Adipocyte (in vitro differentiated cells): Measurements from ENCODE around the gene SCCPDH.

ENCODE experiments used
- DNase-seq: peaks from one replicate; pipeline ENCODE4 v3.0.0-alpha.2; 2015; ENCODE audit warnings: low read depth
- H3K27me3 ChIP-seq: replicated peaks from 2 replicates; pipeline ENCODE4 v1.7.0; 2013; ENCODE audit warnings: mild to moderate bottlenecking, low read length, moderate library complexity; ENCODE audit not compliant: control insufficient read depth, insufficient read depth
- H3K36me3 ChIP-seq: 2 replicates; pipeline ENCODE4 v1.7.0; 2013; ENCODE audit warnings: low read length, mild to moderate bottlenecking, moderate library complexity; ENCODE audit not compliant: control insufficient read depth, insufficient read depth, severe bottlenecking
- H3K4me1 ChIP-seq: 2 replicates; pipeline ENCODE4 v1.7.0; 2013; ENCODE audit warnings: mild to moderate bottlenecking, low read length, moderate library complexity; ENCODE audit not compliant: control insufficient read depth, insufficient read depth
- H3K4me3 ChIP-seq: 2 replicates; pipeline ENCODE4 v1.7.0; 2013; ENCODE audit warnings: mild to moderate bottlenecking, low read length, moderate library complexity
- H3K9ac ChIP-seq: 2 replicates; pipeline ENCODE4 v1.7.0; 2013; ENCODE audit warnings: mild to moderate bottlenecking, low read length, moderate library complexity
- H3K9me3 ChIP-seq: 2 replicates; pipeline ENCODE4 v1.7.0; 2013; ENCODE audit warnings: mild to moderate bottlenecking, low read length, moderate library complexity; ENCODE audit not compliant: control insufficient read depth

SCCPDH gene

DNA sequence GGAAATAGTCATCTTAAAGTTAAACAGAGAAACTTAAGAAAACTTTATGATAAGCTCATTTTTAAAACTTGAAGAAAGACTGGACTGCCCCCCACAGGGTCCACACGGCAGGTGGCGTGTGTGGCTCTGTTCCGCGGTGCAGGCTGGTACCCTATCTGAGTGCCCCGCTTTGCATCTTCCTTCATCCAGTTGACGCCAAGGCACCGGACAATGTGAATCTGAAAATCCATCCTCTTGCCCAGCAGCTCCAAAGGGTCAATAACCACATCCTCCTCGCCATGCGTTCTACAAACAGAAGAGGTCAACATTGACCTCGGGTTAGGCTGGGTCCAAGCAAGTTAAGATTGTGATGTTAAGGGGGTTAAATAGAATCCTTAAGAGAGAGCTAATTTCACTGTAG, 54.5 kb downstream of the SCCPDH start:
- DNase-seq, result no peak
- H3K27me3 ChIP-seq, result no peaks in the 10 kb centered on the region
- peaks cover 11% of the 10 kb centered on the region for H3K4me1 ChIP-seq
- H3K9me3 ChIP-seq, result no peaks in the 10 kb centered on the region
- no peak overlapping the region for H3K4me3 ChIP-seq
- H3K36me3 ChIP-seq, result peaks cover 61% of the 10 kb centered on the region
- H3K9ac ChIP-seq, result no peak overlapping the region

DNA sequence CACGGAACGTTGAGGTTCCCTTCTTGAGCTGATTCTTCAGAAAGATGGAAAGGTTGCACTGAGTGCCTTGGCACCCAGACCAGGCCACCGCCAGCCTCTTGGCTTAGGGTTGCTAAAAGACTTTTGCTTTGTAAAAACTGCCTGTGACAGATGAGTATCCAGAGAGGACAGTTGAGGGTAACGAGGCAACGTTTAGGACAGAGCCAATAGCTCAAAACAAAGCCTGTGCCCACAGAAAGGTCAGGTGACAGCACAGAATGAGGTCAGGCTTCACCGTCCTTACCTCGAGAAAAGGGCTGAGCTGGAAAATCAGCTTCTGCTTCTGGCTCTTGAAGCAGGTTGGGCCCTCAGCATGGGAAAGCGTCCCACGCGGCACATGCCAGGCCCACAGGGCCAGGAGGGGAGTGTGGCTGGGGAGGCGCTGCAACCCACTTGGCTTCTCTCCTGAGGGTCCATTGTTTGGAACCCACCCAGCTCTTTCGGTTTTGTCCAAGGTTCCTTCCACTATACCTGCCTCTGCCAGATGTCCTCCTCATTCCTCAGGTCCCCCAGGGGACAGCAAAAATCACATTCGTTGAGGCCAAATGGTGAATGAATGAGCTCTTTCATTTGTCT, 55.5 kb downstream of the SCCPDH start:
- Histone ChIP-seq H3K4me3 (no peak overlapping the region), H3K27me3 (no peaks in the 10 kb centered on the region), H3K9me3 (no peaks in the 10 kb centered on the region), H3K9ac (no peak overlapping the region), H3K36me3 (peaks cover 58% of the 10 kb centered on the region), H3K4me1 (peaks cover 15% of the 10 kb centered on the region)
- no peak for DNase-seq

DNA sequence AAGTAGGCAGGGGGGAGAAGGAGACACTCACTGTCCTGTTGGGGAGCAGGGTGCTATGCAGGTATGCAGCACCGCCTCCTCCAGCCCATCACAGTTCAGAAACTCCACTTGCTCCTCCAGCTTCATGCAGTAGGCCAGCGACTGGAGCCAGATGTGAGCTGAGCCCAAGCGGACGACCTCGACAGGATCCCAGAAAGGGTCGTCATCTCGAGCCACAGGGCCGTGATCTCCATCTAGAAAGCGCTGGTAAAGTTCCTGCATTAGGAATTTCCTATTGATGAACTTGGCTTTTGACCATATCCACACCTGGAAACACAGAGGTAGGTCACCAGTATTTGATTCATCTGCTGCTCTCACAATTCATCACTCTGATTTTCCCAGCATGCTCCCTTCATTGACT, 56.1 kb downstream of the SCCPDH start:
- peaks cover 54% of the 10 kb centered on the region for H3K36me3 ChIP-seq
- DNase-seq, result no peak
- peaks cover 21% of the 10 kb centered on the region for H3K4me1 ChIP-seq
- H3K9me3 ChIP-seq, result no peaks in the 10 kb centered on the region
- H3K27me3 ChIP-seq, result no peaks in the 10 kb centered on the region
- no peak overlapping the region for H3K9ac ChIP-seq
- no peak overlapping the region for H3K4me3 ChIP-seq

DNA sequence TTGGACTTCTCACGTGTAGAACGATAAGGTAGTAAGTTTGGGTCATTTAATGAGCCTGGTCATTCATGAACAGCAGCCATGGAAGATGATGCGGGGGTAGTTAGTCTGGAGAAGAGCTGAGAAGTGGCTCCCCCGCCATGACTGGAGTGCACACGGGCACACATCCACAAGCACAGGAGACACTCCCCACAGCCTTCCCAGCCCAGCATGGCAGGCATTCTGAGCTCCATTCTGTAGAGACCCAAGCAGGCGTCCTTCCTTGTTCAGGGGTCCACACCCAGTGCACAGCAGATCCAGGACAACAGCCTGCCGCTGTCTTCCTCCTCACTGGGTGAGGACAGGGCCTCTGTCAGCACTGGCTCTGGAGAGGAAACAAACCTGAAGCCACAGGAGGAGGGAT, 57.0 kb downstream of the SCCPDH start:
- DNase-seq, result no peak
- Histone ChIP-seq H3K4me3 (no peak overlapping the region), H3K36me3 (peaks cover 44% of the 10 kb centered on the region), H3K9ac (no peak overlapping the region), H3K27me3 (no peaks in the 10 kb centered on the region), H3K4me1 (peaks cover 22% of the 10 kb centered on the region), H3K9me3 (no peaks in the 10 kb centered on the region)

DNA sequence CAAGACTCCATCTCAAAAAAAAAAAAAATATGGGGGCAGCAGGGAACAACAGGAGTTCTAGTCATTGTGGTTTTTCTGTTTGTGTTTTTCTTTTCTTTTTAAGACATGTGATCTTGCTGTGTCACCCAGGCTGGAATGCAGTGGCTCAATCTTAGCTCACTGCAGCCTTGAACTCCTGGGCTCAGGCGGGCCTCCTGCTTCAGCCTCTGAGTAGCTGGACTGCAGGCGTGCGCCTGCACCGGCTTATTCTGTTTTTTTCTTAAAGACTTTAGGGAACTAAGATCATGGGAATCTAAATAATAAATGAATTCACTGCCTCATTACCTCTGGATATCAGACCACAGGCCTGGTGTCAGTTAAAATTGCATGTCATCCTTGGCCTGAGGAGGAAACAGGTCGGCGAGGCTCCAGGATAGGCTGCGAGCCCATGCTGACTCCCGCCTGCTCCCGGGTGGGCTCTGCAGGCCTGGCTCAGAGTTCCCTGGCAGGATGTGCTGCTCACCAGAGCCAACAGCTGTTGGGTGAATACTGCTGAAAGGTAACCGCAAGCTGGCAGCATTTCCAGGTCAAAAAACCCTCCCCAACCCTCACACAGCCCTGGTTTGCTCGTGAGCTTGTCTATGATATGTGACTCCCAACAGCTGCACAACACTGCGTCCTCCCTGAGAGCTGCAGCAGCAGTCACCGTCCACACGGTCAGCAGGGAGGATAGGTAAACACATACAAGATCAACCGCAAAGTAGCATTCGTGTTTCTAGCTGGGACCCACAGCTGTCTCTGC, 58.1 kb downstream of the SCCPDH start:
- no peak overlapping the region for H3K4me3 ChIP-seq
- DNase-seq, result peak; percentile 67
- H3K4me1 ChIP-seq, result peaks cover 22% of the 10 kb centered on the region
- no peaks in the 10 kb centered on the region for H3K9me3 ChIP-seq
- no peaks in the 10 kb centered on the region for H3K27me3 ChIP-seq
- H3K36me3 ChIP-seq, result peaks cover 34% of the 10 kb centered on the region
- peak overlapping the region; percentile 22 for H3K9ac ChIP-seq

DNA sequence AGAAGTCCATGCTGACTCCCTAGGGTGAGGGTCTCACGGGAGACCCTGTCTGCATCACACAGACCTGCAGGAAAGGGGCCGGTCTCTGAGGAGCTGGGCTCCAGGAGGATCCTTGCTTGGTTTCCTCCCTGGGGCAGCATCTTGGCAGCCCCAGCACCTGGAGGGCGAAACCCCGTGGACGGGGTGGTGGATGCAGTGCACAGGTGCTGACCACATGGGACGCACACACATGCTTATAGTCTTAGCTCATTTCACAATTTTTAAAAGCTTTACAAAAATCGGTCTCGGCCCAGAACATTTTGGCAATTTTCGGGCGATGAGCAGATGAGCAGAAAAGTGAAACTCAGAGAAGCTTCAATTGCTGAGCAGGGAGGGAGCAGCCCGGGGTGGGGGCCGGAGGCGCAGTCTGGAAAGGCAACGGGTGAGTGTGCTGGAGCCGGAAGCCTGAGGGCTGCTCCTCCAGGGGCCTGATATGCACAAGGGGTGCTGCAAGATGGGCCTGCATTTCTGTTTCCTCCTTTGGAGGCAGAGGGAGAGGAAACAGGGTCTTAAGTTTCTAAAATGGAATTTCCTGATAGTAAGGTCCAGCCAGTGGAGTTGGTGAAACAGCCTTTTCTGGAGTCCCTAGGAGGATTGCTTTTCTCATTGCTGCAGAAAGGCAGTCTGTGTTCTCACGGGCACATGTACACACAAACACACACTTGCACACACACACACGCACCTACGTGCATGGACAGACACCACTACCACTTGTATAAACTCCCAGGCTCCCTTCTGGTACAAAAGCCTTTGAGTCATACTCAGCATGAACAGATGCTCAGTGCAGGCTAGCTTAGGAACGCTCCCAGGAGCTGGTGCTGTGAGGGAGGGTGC, 60.6 kb downstream of the SCCPDH start:
- peaks cover 27% of the 10 kb centered on the region for H3K4me1 ChIP-seq
- H3K4me3 ChIP-seq, result peak overlapping the region; percentile 70
- no peaks in the 10 kb centered on the region for H3K9me3 ChIP-seq
- H3K27me3 ChIP-seq, result peaks cover 2% of the 10 kb centered on the region
- peak overlapping the region; percentile 46 for H3K9ac ChIP-seq
- DNase-seq, result peak; percentile 51
- H3K36me3 ChIP-seq, result peaks cover 15% of the 10 kb centered on the region

DNA sequence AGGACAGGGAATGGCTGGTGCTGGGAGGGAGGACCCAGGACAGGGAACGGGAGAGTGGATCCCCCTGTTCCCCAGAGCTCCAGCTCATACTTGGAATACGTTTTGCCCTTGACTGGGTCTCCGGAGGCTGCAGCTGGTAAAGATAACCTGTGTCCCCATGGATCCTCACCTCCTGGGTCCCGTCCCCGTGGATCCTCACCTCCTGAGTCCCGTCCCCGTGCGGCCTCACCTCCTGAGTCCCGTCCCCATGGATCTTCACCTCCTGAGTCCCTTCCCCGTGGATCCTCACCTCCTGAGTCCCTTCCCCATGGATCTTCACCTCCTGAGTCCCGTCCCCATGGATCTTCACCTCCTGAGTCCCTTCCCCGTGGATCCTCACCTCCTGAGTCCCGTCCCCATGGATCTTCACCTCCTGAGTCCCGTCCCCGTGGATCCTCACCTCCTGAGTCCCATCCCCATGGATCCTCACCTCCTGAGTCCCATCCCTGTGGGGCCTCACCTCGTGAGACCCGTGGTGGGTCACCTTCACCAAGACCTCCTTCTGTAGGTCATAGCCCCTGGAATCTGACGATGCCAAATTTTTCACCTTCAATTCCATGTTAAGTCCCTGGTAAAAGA, 61.4 kb downstream of the SCCPDH start:
- no peak for DNase-seq
- peaks cover 5% of the 10 kb centered on the region for H3K27me3 ChIP-seq
- H3K4me3 ChIP-seq, result peak overlapping the region; percentile 70
- no peak overlapping the region for H3K9ac ChIP-seq
- H3K36me3 ChIP-seq, result peaks cover 8% of the 10 kb centered on the region
- no peaks in the 10 kb centered on the region for H3K9me3 ChIP-seq
- H3K4me1 ChIP-seq, result peaks cover 27% of the 10 kb centered on the region

DNA sequence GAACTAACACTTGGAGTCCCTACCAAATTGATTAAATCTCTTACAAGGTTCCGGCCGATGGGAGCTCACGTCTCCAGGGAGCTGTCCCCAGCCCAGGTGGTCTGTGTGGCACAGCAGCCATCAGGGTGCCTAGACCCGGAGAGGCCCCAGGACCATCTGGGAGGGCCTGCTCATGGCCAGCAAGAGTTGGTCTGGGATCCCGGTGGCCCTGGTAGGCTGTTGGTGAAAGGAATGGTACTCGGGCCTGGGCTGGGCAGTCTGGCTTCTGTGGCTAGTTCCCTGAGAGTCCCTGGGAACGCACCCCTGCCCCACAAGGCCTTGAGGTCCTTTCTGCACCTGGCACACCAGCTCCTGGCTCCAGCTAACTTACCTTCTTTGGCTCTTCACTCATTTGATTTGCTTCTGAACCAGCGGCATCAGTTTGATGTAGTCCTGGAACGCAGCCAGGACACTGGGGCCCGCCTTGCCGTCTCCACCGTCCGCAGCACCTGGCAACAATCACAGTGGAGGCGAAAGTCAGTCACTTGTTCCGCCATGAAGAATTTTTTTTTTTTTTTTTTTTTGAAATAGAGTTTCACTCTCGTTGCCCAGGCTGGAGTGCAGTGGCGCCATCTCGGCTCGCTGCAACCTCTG, 62.5 kb downstream of the SCCPDH start:
- Histone ChIP-seq H3K9ac (no peak overlapping the region), H3K36me3 (no peaks in the 10 kb centered on the region), H3K27me3 (peaks cover 7% of the 10 kb centered on the region), H3K4me1 (peaks cover 25% of the 10 kb centered on the region), H3K4me3 (no peak overlapping the region), H3K9me3 (no peaks in the 10 kb centered on the region)
- no peak for DNase-seq

DNA sequence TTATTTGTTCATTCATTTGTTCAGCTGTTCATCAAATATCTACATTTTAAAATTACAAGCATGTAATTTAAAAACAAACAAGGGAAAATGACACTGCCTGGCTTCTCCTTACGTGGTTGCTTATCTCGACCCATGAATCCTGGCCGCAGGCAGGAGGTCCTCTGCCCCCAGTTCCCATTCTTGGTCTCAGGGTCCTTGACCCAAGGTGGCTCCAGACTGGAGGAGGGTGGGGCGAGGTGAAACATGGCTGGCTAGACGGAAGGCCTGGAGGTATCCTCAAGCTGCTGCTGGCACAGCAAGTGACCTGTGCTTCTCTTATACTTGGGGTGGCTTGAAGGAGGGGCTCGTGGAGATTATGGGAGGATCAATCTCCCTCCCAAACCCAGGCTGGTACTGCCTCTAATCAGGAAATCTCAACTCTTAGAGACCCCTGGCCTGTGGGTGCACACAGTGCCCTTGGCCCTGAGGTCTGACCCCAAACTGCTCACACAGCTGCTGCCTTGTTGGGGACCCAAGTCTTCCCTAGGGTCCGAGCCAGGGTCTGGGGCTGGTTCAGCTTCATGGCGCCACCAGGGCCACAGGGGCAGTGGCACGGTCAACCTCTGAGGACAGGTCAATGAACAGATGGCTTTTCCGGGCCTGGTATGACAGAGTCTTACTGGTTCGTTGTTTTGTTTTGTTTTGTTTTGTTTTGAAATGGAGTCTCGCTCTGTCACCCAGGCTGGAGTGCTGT, 63.7 kb downstream of the SCCPDH start:
- DNase-seq, result no peak

DNA sequence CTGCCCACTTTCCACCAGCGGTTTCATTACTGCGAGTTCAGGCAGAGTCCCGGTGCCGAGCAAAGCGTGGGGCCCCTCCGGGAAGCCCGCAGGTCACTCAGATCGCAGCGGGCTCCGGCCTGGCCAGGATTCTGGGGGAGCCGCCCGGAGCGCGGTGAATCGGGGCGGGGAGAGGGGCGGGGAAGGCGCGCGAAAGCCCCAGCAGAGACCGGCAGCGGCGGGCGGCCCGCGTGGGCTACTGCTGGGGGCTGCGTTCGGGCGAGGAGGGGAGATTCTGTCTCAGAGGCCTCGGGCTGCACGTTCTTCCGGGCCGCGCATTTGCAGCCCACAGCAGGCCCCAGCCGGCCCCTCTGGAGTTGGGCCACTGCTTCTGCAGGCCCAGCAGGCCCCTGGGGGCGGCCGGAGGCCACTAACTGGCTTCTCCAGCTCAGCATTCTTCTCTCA, 64.7 kb downstream of the SCCPDH start:
- H3K4me1 ChIP-seq, result peaks cover 16% of the 10 kb centered on the region
- no peak for DNase-seq
- H3K27me3 ChIP-seq, result peaks cover 13% of the 10 kb centered on the region
- H3K9me3 ChIP-seq, result no peaks in the 10 kb centered on the region
- peak overlapping the region; percentile 50 for H3K4me3 ChIP-seq
- peak overlapping the region; percentile 67 for H3K9ac ChIP-seq
- H3K36me3 ChIP-seq, result no peaks in the 10 kb centered on the region

More for the DNA sequence above, 63.7 kb downstream of the SCCPDH start:
- peaks cover 7% of the 10 kb centered on the region for H3K27me3 ChIP-seq
- H3K9ac ChIP-seq, result no peak overlapping the region
- H3K4me1 ChIP-seq, result peaks cover 16% of the 10 kb centered on the region
- no peaks in the 10 kb centered on the region for H3K36me3 ChIP-seq
- no peaks in the 10 kb centered on the region for H3K9me3 ChIP-seq
- no peak overlapping the region for H3K4me3 ChIP-seq
